K562 (cell line): ENCODE measurements around the gene ROMO1. TPM values are rescaled to one million over a fixed set of nuclear protein-coding genes. Genes with fewer than 3 reads are reported as not detected.

Experiments
- ATAC-seq: fragments of 200-7000 bp; cut with Tn5 transposase; 3 replicates; pipeline ENCODE4 v1.9.1; 2020; ENCODE audit warnings: moderate library complexity
- BruUV-seq: library from RNA; stranded (reverse); fragments of 400-500 nt; replicated peaks from 2 replicates; lab custom pipeline; 2021; lab: Mats Ljungman, UMichigan
- CTCF ChIA-PET: fragments of 300-600 bp; formaldehyde crosslinking; extraction: SDS; loops from one replicate; lab custom pipeline; 2021; ENCODE audit warnings: low intra/inter-chr PET ratio; lab: Yijun Ruan, JAX
- POLR2A ChIA-PET: fragments of 300-600, 350-650 bp; sonication (Branson Sonifier 250); formaldehyde crosslinking; extraction: SDS; loops from one replicate; lab custom pipeline; 2021; ENCODE audit warnings: antibody characterized with exemption, inconsistent platforms; lab: Yijun Ruan, JAX
- DNase-seq, 4 experiments: peaks; one replicate each; pipeline versions ENCODE4 v3.0.0 to v3.0.0-alpha.2; 2011 to 2018; ENCODE audit warnings: low spot score in 3 of 4, mixed read lengths in 3 of 4; ENCODE audit errors: extremely low read depth in 1 of 4
- FAIRE-seq: peaks from 2 replicates; lab custom pipeline; 2011; peaks lifted over from hg19 to GRCh38; lab: Jason Lieb, UNC
- H2AFZ ChIP-seq: 2 replicates; pipeline ENCODE4 v1.6.0; 2011; ENCODE audit warnings: low read depth, low read length, control low read depth, inconsistent platforms
- H3K27ac ChIP-seq: fragments of 200-600 bp; 3 replicates; pipeline ENCODE4 v1.8.0; 2011; ENCODE audit warnings: low read depth, mild to moderate bottlenecking, control low read depth, inconsistent platforms, low read length, moderate library complexity, mixed read lengths; ENCODE audit errors: extremely low read depth
- H3K27me3 ChIP-seq, 2 experiments: fragments of 300-600 bp in 1 of 2; 2 replicates in 1 of 2; 3 replicates in 1 of 2; pipeline versions ENCODE4 v1.6.0 to v1.8.0; 2011; ENCODE audit warnings: inconsistent platforms in 2 of 2, low read length in 2 of 2, mild to moderate bottlenecking in 1 of 2, mixed read lengths in 1 of 2, moderate library complexity in 1 of 2; ENCODE audit not compliant: control insufficient read depth in 2 of 2, insufficient read depth in 2 of 2
- H3K36me3 ChIP-seq: fragments of 300-600 bp; 3 replicates; pipeline ENCODE4 v1.8.0; 2011; ENCODE audit warnings: mild to moderate bottlenecking, low read length, inconsistent platforms; ENCODE audit not compliant: control insufficient read depth, insufficient read depth
- H3K4me1 ChIP-seq, 2 experiments: fragments of 200-600 bp in 1 of 2; replicated peaks in 1 of 2; 2 replicates in 1 of 2; 3 replicates in 1 of 2; pipeline versions ENCODE4 v1.5.1 to v1.8.0; 2011; ENCODE audit warnings: inconsistent platforms in 2 of 2, low read length in 2 of 2, mild to moderate bottlenecking in 1 of 2, mixed read lengths in 1 of 2, moderate library complexity in 1 of 2; ENCODE audit not compliant: control insufficient read depth in 2 of 2, insufficient read depth in 2 of 2
- H3K4me2 ChIP-seq: 2 replicates; pipeline ENCODE4 v1.6.1; 2011; ENCODE audit warnings: low read length, control low read depth, inconsistent platforms, mixed read lengths; ENCODE audit not compliant: insufficient read depth
- H3K4me3 ChIP-seq: fragments of 200-600 bp; sonication (generic), shearing (Covaris generic); 2 replicates; pipeline ENCODE4 v1.5.1; 2016; ENCODE audit warnings: control low read depth, inconsistent platforms
- H3K79me2 ChIP-seq: fragments of 200-600 bp; 3 replicates; pipeline ENCODE4 v1.8.0; 2011; ENCODE audit warnings: low read length, inconsistent platforms; ENCODE audit not compliant: control insufficient read depth, insufficient read depth
- H3K9ac ChIP-seq, 2 experiments: 2 replicates each; pipeline versions ENCODE4 v1.6.0 to v1.6.1; 2011; ENCODE audit warnings: low read depth in 2 of 2, low read length in 2 of 2, control low read depth in 1 of 2, inconsistent platforms in 1 of 2, mild to moderate bottlenecking in 1 of 2, mixed read lengths in 1 of 2; ENCODE audit not compliant: insufficient read depth in 1 of 2
- H3K9me1 ChIP-seq: one replicate; pipeline ENCODE4 v1.6.0; 2011; ENCODE audit warnings: inconsistent platforms, mild to moderate bottlenecking, low read length, moderate library complexity; ENCODE audit not compliant: control insufficient read depth, insufficient read depth
- H3K9me3 ChIP-seq: replicated peaks from 2 replicates; pipeline ENCODE4 v1.5.1; 2011; ENCODE audit warnings: low read depth, low read length, inconsistent platforms; ENCODE audit not compliant: control insufficient read depth, insufficient read depth
- H4K20me1 ChIP-seq: replicated peaks from 2 replicates; pipeline ENCODE4 v1.6.1; 2011; ENCODE audit warnings: low read length, inconsistent platforms, mixed read lengths; ENCODE audit not compliant: control insufficient read depth, insufficient read depth
- ARNT ChIP-seq, 2 experiments: fragments of 450-650 bp; IDR thresholded peaks; 2 replicates each; pipeline ENCODE4 v1.6.1; 2016; ENCODE audit warnings: mild to moderate bottlenecking in 1 of 2
- BCLAF1 ChIP-seq, 2 experiments: fragments of 450-650 bp in 1 of 2; IDR thresholded peaks; 2 replicates each; pipeline ENCODE4 v1.6.1; 2011 to 2017; ENCODE audit warnings: low read depth in 2 of 2, antibody characterized with exemption in 1 of 2, borderline replicate concordance in 1 of 2, low read length in 1 of 2, mild to moderate bottlenecking in 1 of 2, mixed read lengths in 1 of 2; ENCODE audit not compliant: control insufficient read depth in 1 of 2
- BDP1 ChIP-seq: IDR thresholded peaks from 3 replicates; pipeline ENCODE4 v1.6.1; 2011; ENCODE audit not compliant: insufficient read length, insufficient read depth
- DMBX1 ChIP-seq: fragments of 250-450 bp; sonication (Bioruptor Pico); IDR thresholded peaks from 2 replicates; pipeline ENCODE4 v1.8.0; 2022; ENCODE audit warnings: inconsistent platforms, mild to moderate bottlenecking, moderate library complexity, borderline replicate concordance
- KAT7 ChIP-seq: sonication (generic); formaldehyde crosslinking; IDR thresholded peaks from 2 replicates; pipeline ENCODE4 v1.8.0; 2022; ENCODE audit warnings: missing genetic modification reagents, mild to moderate bottlenecking, borderline replicate concordance
- POLR2AphosphoS5 ChIP-seq: IDR thresholded peaks from 2 replicates; pipeline ENCODE4 v1.6.1; 2011; ENCODE audit warnings: mild to moderate bottlenecking, low read depth, low read length, moderate library complexity; ENCODE audit not compliant: control insufficient read depth, insufficient read depth
- RFX5 ChIP-seq: IDR thresholded peaks from 2 replicates; pipeline ENCODE4 v1.6.1; 2011; ENCODE audit warnings: low read depth, mild to moderate bottlenecking, improper control_type of control experiment, low read length
- XRCC3 ChIP-seq: fragments of 450-650 bp; IDR thresholded peaks from 2 replicates; pipeline ENCODE4 v1.6.1; 2017; ENCODE audit warnings: mild to moderate bottlenecking, moderate library complexity
- ZNF316 ChIP-seq: fragments of 450-650 bp; IDR thresholded peaks from 2 replicates; pipeline ENCODE4 v1.6.1; 2016
- WGBS: fragments of 100-300 bp; shearing (Covaris generic); methylation state at CpG from one replicate; pipeline ENCODE4 v1.1.6; 2016; ENCODE audit warnings: low coverage, mixed read lengths; ENCODE audit not compliant: insufficient coverage; ENCODE audit errors: missing lambda C conversion rate; 5-methylcytosine and 5-hydroxymethylcytosine counted together
- in situ Hi-C: fragments of 300-500 bp; cut with MboI; formaldehyde crosslinking; loops from 4 replicates; pipeline ENCODE4 v1.15.0; 2018; ENCODE audit warnings: inconsistent platforms, mixed read lengths
- intact Hi-C: fragments of 100-400 bp; cut with micrococcal nuclease; formaldehyde crosslinking; loops from 2 replicates; pipeline ENCODE4 v1.14.2; 2022
- polyA plus RNA-seq, 8 experiments: library from polyadenylated mRNA; depleted of rRNA in 4 of 8; stranded (reverse) in 5 of 8; unstranded in 3 of 8; fragments of >200 nt; fragmentation: Nextera tagmentation in 2 of 8; fragmentation: Illumina TruSeq in 1 of 8; extraction: Ambion mirVana in 2 of 8; extraction: Trizol in 1 of 8; gene quantifications; 2 replicates each; pipeline versions ENCODE4 v1.2.1 to v1.2.3, GENCODE V29; 2011 to 2014; ENCODE audit warnings: inconsistent platforms in 1 of 8, missing spikeins in 1 of 8
- total RNA-seq, 7 experiments: library from RNA; depleted of rRNA in 6 of 7; stranded (reverse); fragments of >200 nt in 6 of 7; fragmentation: Illumina TruSeq in 2 of 7; extraction: Trizol in 2 of 7; gene quantifications; 2 replicates each; pipeline versions ENCODE4 v1.2.1 to v1.2.3, GENCODE V29; 2011 to 2021; ENCODE audit warnings: low replicate concordance in 1 of 7
- TF ChIP-seq, protein P1 (sequence below): fragments of 150-350 bp; conservative IDR thresholded peaks from 2 replicates; pipeline ENCODE4 v1.6.1; 2014; ENCODE audit warnings: low read length

ROMO1 gene
- total and polyA plus RNA-seq, 9 of the 15 experiments (the other 6 are each of a cell fraction or from before 2014, with no cell fraction given), result 31.8 to 741 (median 226) TPM

DNA sequence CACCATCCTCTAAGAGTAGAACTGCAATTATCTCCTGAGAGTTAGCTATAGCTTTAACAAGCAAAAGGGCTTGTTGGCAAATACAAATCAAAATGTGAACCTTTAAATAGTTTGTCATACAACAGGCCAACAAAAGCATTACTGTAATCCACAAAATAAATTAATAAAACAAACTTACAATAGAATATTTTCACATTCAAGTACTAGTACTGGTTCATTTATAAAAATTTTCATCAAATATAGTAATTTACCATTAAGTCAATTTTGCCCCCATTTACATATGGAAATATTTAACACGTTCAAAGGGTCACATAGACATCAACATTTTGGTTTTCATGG is 33.4 kb downstream of the ROMO1 start:
- no peak overlapping the region for H3K4me3 ChIP-seq
- no peak overlapping the region for H2AFZ ChIP-seq
- peaks cover 44% of the 10 kb centered on the region for H4K20me1 ChIP-seq
- ChIA-PET POLR2A (interaction anchor here (0.6 to 2.1 kb wide), 2 partner anchors 9 to 68 kb away, joined by 3 to 5 read pairs; partner anchors contain the start of genes CPNE1 and RBM12), CTCF (no interaction called here)
- H3K4me2 ChIP-seq, result no peak overlapping the region
- no peak overlapping the region for H3K9ac ChIP-seq
- H3K79me2 ChIP-seq, result peaks cover 97% of the 10 kb centered on the region
- BruUV-seq, result no TSS peak
- ATAC-seq (no peak), DNase-seq (no peak), FAIRE-seq (no peak)
- intact Hi-C loops, result no loop called here
- H3K27me3 ChIP-seq, result no peaks in the 10 kb centered on the region
- H3K9me1 ChIP-seq, result no peaks in the 10 kb centered on the region
- no peaks in the 10 kb centered on the region for H3K9me3 ChIP-seq
- in situ Hi-C loops, result no loop called here
- 67% methylated on average over 1 of the region's 1 CpG for WGBS
- H3K27ac ChIP-seq, result no peak overlapping the region
- H3K36me3 ChIP-seq, result peaks cover 100% of the 10 kb centered on the region
- TF ChIP-seq KAT7 (CRISPR knock-in tag) (peak; percentile 36; the same call in 1 of the 2 replicates), POLR2AphosphoS5 (0 out of 2 replicates have a peak, but pooled peaks have one; percentile 18), ARNT (IDR thresholded peaks at IDR 0.05) (no peak)
- TF ChIP-seq, all 486 proteins: peak for 2
- H3K4me1 ChIP-seq, result peaks cover 0 to 2% of the 10 kb centered on the region in 2 experiments; a peak in 2 of 5 replicates

- DNase-seq (no peak), ATAC-seq (no peak), FAIRE-seq (no peak)
- peaks cover 0 to 9% of the 10 kb centered on the region in 2 experiments; a peak in 2 of 5 replicates for H3K4me1 ChIP-seq
- no peak overlapping the region for H3K9ac ChIP-seq
- H3K27ac ChIP-seq, result no peak overlapping the region
- peaks cover 100% of the 10 kb centered on the region for H3K79me2 ChIP-seq
- H3K36me3 ChIP-seq, result peaks cover 100% of the 10 kb centered on the region
- intact Hi-C loops, result no loop called here
- ChIA-PET POLR2A (interaction anchor here (0.6 to 2.7 kb wide), 9 partner anchors 9 to 258 kb away, joined by 3 to 12 read pairs (median 5); partner anchors contain the start of gene SCAND1), CTCF (interaction anchor here (0.6 kb wide), 1 partner anchor 12 kb away, joined by 4 read pairs; no protein-coding TSS in a partner anchor)
- no peaks in the 10 kb centered on the region for H3K27me3 ChIP-seq
- H2AFZ ChIP-seq, result no peak overlapping the region
- in situ Hi-C loops, result no loop called here
- peaks cover 56% of the 10 kb centered on the region for H4K20me1 ChIP-seq
- H3K4me2 ChIP-seq, result no peak overlapping the region
- no TSS peak for BruUV-seq
- no peaks in the 10 kb centered on the region for H3K9me3 ChIP-seq
- no peaks in the 10 kb centered on the region for H3K9me1 ChIP-seq
- H3K4me3 ChIP-seq, result no peak overlapping the region
- TF ChIP-seq XRCC3 (no peak), BDP1 (no peak), DMBX1 (CRISPR knock-in tag) (no peak), BCLAF1 (IDR thresholded peaks at IDR 0.05; ENCODE audit: borderline replicate concordance in 1 of 2, control insufficient read depth in 1 of 2, low read depth in 2 of 2, low read length in 1 of 2) (no peak), RFX5 (no peak), ZNF316 (no peak)
- TF ChIP-seq, protein P1, sequence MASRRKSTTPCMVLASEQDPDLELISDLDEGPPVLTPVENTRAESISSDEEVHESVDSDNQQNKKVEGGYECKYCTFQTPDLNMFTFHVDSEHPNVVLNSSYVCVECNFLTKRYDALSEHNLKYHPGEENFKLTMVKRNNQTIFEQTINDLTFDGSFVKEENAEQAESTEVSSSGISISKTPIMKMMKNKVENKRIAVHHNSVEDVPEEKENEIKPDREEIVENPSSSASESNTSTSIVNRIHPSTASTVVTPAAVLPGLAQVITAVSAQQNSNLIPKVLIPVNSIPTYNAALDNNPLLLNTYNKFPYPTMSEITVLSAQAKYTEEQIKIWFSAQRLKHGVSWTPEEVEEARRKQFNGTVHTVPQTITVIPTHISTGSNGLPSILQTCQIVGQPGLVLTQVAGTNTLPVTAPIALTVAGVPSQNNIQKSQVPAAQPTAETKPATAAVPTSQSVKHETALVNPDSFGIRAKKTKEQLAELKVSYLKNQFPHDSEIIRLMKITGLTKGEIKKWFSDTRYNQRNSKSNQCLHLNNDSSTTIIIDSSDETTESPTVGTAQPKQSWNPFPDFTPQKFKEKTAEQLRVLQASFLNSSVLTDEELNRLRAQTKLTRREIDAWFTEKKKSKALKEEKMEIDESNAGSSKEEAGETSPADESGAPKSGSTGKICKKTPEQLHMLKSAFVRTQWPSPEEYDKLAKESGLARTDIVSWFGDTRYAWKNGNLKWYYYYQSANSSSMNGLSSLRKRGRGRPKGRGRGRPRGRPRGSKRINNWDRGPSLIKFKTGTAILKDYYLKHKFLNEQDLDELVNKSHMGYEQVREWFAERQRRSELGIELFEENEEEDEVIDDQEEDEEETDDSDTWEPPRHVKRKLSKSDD, result no peak
Observed at GRCh38 chr20:35734374-35734773, 35.2 kb downstream of the ROMO1 start.
